MM.1S (cell line): ENCODE measurements around the gene CTSC.

Experiments
- DNase-seq: peaks from one replicate; pipeline ENCODE4 v3.0.0-alpha.2; 2015
- H2AFZ ChIP-seq: fragments of 300-600 bp; sonication (generic); 2 replicates; pipeline ENCODE4 v1.6.0; 2016; ENCODE audit warnings: antibody characterized with exemption, low read length
- H3F3A ChIP-seq: fragments of 300-600 bp; sonication (generic); 2 replicates; pipeline ENCODE4 v1.6.1; 2016; ENCODE audit warnings: mild to moderate bottlenecking, antibody characterized with exemption, low read length, moderate library complexity, mixed read lengths; ENCODE audit not compliant: insufficient read depth
- H3K27ac ChIP-seq: fragments of 300-600 bp; sonication (generic); 2 replicates; pipeline ENCODE4 v1.5.1; 2016; ENCODE audit warnings: mild to moderate bottlenecking, low read length
- H3K27me3 ChIP-seq: fragments of 300-600 bp; sonication (generic); replicated peaks from 2 replicates; pipeline ENCODE4 v1.6.0; 2016; ENCODE audit warnings: low read length; ENCODE audit not compliant: insufficient read depth
- H3K36me3 ChIP-seq: fragments of 300-600 bp; sonication (generic); replicated peaks from 2 replicates; pipeline ENCODE4 v1.6.1; 2016; ENCODE audit warnings: mild to moderate bottlenecking, low read length, mixed read lengths; ENCODE audit not compliant: insufficient read depth
- H3K4me1 ChIP-seq: fragments of 300-600 bp; sonication (generic); 2 replicates; pipeline ENCODE4 v1.6.1; 2016; ENCODE audit warnings: low read length, mixed read lengths
- H3K4me2 ChIP-seq: fragments of 300-600 bp; sonication (generic); 2 replicates; pipeline ENCODE4 v1.6.0; 2016; ENCODE audit warnings: low read depth, low read length
- H3K4me3 ChIP-seq: fragments of 300-600 bp; sonication (generic); 2 replicates; pipeline ENCODE4 v1.5.1; 2016; ENCODE audit warnings: low read length, mixed read lengths
- H3K79me2 ChIP-seq: fragments of 300-600 bp; sonication (generic); 2 replicates; pipeline ENCODE4 v1.6.1; 2016; ENCODE audit warnings: mixed run types, low read length, mixed read lengths
- H3K9ac ChIP-seq: fragments of 300-600 bp; sonication (generic); 2 replicates; pipeline ENCODE4 v1.6.1; 2016; ENCODE audit warnings: low read length, mixed read lengths
- H3K9me2 ChIP-seq: fragments of 300-600 bp; sonication (generic); replicated peaks from 2 replicates; pipeline ENCODE4 v1.6.1; 2016; ENCODE audit warnings: mild to moderate bottlenecking, low read length, mixed read lengths; ENCODE audit not compliant: insufficient read depth
- H3K9me3 ChIP-seq: fragments of 300-600 bp; sonication (generic); replicated peaks from 2 replicates; pipeline ENCODE4 v1.6.1; 2016; ENCODE audit warnings: mild to moderate bottlenecking, low read length, mixed read lengths; ENCODE audit not compliant: insufficient read depth
- H4K20me1 ChIP-seq: fragments of 300-600 bp; sonication (generic); 2 replicates; pipeline ENCODE4 v1.6.1; 2016; ENCODE audit warnings: mild to moderate bottlenecking, low read length, moderate library complexity, mixed read lengths; ENCODE audit not compliant: insufficient read depth
- CTCF ChIP-seq: fragments of 300-600 bp; sonication (generic); IDR thresholded peaks from 2 replicates; pipeline ENCODE4 v1.5.1; 2016; ENCODE audit warnings: antibody characterized with exemption, low read length, mixed read lengths
- EZH2 ChIP-seq: fragments of 300-600 bp; sonication (generic); optimal IDR thresholded peaks from 2 replicates; pipeline ENCODE3; 2017; ENCODE audit warnings: low read depth, mild to moderate bottlenecking, antibody characterized with exemption, low read length, mixed read lengths
- EZH2phosphoT487 ChIP-seq: fragments of 300-600 bp; sonication (generic); IDR thresholded peaks from 2 replicates; pipeline ENCODE4 v1.6.1; 2018; ENCODE audit warnings: antibody characterized with exemption, low read length

CTSC gene

GRCh38 chr11:88340366-88340935 lies 2.9 kb upstream of the CTSC start:
- Histone ChIP-seq H3K4me2 (no peak overlapping the region), H3K27ac (no peak overlapping the region), H3K27me3 (no peaks in the 10 kb centered on the region), H3K9me3 (no peaks in the 10 kb centered on the region), H3K9ac (no peak overlapping the region), H3K9me2 (no peaks in the 10 kb centered on the region), H4K20me1 (no peaks in the 10 kb centered on the region), H2AFZ (no peak overlapping the region), H3K36me3 (no peaks in the 10 kb centered on the region), H3K4me1 (peaks cover 5% of the 10 kb centered on the region), H3K4me3 (no peak overlapping the region), H3K79me2 (peaks cover 13% of the 10 kb centered on the region), H3F3A (peaks cover 5% of the 10 kb centered on the region; the same call in 1 of the 2 replicates)
- no peak for DNase-seq
- TF ChIP-seq EZH2 (no peak), CTCF (no peak), EZH2phosphoT487 (no peak)

- no peak for TF ChIP-seq EZH2
- no peak for TF ChIP-seq CTCF
- TF ChIP-seq EZH2phosphoT487: no peak
Measured at GRCh38 chr11:88337987-88338668, 592 bp upstream of the CTSC start.

GRCh38 chr11:88335284-88335683 lies 2.3 kb downstream of the CTSC start:
- no peaks in the 10 kb centered on the region for H3K9me3 ChIP-seq
- no peak for DNase-seq
- H3K4me3 ChIP-seq: no peak overlapping the region
- H3K79me2 ChIP-seq: peaks cover 26% of the 10 kb centered on the region
- peaks cover 7% of the 10 kb centered on the region for H3K4me1 ChIP-seq
- H3F3A ChIP-seq: peaks cover 5% of the 10 kb centered on the region; the same call in 1 of the 2 replicates
- no peaks in the 10 kb centered on the region for H3K9me2 ChIP-seq
- H3K27me3 ChIP-seq: no peaks in the 10 kb centered on the region
- no peak overlapping the region for H3K9ac ChIP-seq
- peaks cover 14% of the 10 kb centered on the region; the same call in 1 of the 2 replicates for H3K36me3 ChIP-seq
- H3K27ac ChIP-seq: no peak overlapping the region
- no peaks in the 10 kb centered on the region for H4K20me1 ChIP-seq
- no peak overlapping the region for H2AFZ ChIP-seq
- peak overlapping the region; percentile 5; the same call in 1 of the 2 replicates for H3K4me2 ChIP-seq
- TF ChIP-seq EZH2phosphoT487 (no peak), EZH2 (no peak), CTCF (no peak)

More at GRCh38 chr11:88337987-88338668, 592 bp upstream of the CTSC start:
- Histone ChIP-seq H3K9me3 (no peaks in the 10 kb centered on the region), H4K20me1 (no peaks in the 10 kb centered on the region), H3F3A (peaks cover 5% of the 10 kb centered on the region; the same call in 1 of the 2 replicates), H3K27me3 (no peaks in the 10 kb centered on the region), H3K36me3 (peaks cover 8% of the 10 kb centered on the region; the same call in 1 of the 2 replicates), H2AFZ (peak overlapping the region; percentile 89), H3K4me1 (peaks cover 7% of the 10 kb centered on the region), H3K9ac (peak overlapping the region; percentile 85), H3K79me2 (peaks cover 18% of the 10 kb centered on the region), H3K4me2 (peak overlapping the region; percentile 80), H3K27ac (peak overlapping the region; percentile 85; the same call in 1 of the 2 replicates), H3K9me2 (no peaks in the 10 kb centered on the region), H3K4me3 (peak overlapping the region; percentile 97)
- peak; percentile 72 for DNase-seq
